Ovary (tissue), 9 donors: ENCODE measurements around the gene CMPK2. TPM values are rescaled to one million over a fixed set of nuclear protein-coding genes. Genes with fewer than 3 reads are reported as not detected.

Experiments used
- DNase-seq, 5 donors: peaks; one replicate each; pipeline ENCODE4 v3.0.0-alpha.2; 2019 to 2020
- H3K27ac ChIP-seq, 2 donors: fragments of 200-600 bp; one replicate each; pipeline versions ENCODE4 v1.5.1 to v1.8.0; 2019 to 2022
- H3K27me3 ChIP-seq: fragments of 200-600 bp; one replicate; pipeline ENCODE4 v1.8.0; 2022
- H3K36me3 ChIP-seq: fragments of 200-600 bp; sonication (generic); one replicate; pipeline ENCODE4 v1.5.1; 2019
- H3K4me1 ChIP-seq: one replicate; pipeline ENCODE4 v1.8.1; 2013; ENCODE audit warnings: mild to moderate bottlenecking, moderate library complexity; ENCODE audit not compliant: insufficient read depth
- H3K4me3 ChIP-seq: fragments of 200-600 bp; sonication (generic); one replicate; pipeline ENCODE4 v1.5.1; 2017
- H3K9me3 ChIP-seq, 2 donors: fragments of 200-600 bp in 1 of 2; sonication (generic) in 1 of 2; one replicate each; pipeline versions ENCODE4 v1.5.1 to v1.8.1; 2013 to 2019; ENCODE audit warnings: mild to moderate bottlenecking in 1 of 2, moderate library complexity in 1 of 2
- EP300 ChIP-seq: sonication (generic); formaldehyde crosslinking; IDR thresholded peaks from one replicate; pipeline ENCODE4 v1.6.1; 2017; ENCODE audit warnings: antibody characterized with exemption
- POLR2A ChIP-seq: fragments of 450-650 bp; IDR thresholded peaks from one replicate; pipeline ENCODE4 v1.6.1; 2017; ENCODE audit warnings: antibody characterized with exemption, mild to moderate bottlenecking, moderate library complexity
- WGBS, 3 donors: extraction: QIAGEN DNeasy Blood & Tissue Kit in 1 of 3; methylation state at CpG; one replicate each; pipeline versions ENCODE4 v1.1.5 to v1.1.7; 2013 to 2017; 5-methylcytosine and 5-hydroxymethylcytosine counted together
- intact Hi-C, 4 donors: fragments of 100-400 bp; cut with DNase I; formaldehyde crosslinking; loops; one replicate each; pipeline versions ENCODE4 v1.11.0 to v1.15.1; 2022 to 2023
- polyA plus RNA-seq, 2 donors: library from polyadenylated mRNA; stranded (reverse); fragments of 200-250 nt in 1 of 2; fragments of 350-450 nt in 1 of 2; fragmentation: Illumina TruSeq in 1 of 2; extraction: RNeasy Lipid Tissue Mini Kit (QIAGEN cat#74804) in 1 of 2; gene quantifications; one replicate each; pipeline ENCODE4 v1.2.3, GENCODE V29; 2013 to 2014
- total RNA-seq, 7 donors: library from RNA; depleted of rRNA in 2 of 7; stranded (reverse); fragments of >200 nt in 2 of 7; fragmentation: NEBNext Ultra II Directional in 3 of 7; extraction: Animal tissue kit (Norgen Biotek cat#: 25700) in 3 of 7; gene quantifications; one replicate each; pipeline versions ENCODE4 v1.1.0 to v1.2.4, GENCODE V29; 2016 to 2023
- TF ChIP-seq, protein P1 (sequence below), 3 donors: fragments of 450-650 bp in 2 of 3; fragments of 200-600 bp in 1 of 3; IDR thresholded peaks; one replicate each; pipeline versions ENCODE4 v1.5.1 to v1.8.0; 2016 to 2022; ENCODE audit warnings: antibody characterized with exemption in 3 of 3, mild to moderate bottlenecking in 1 of 3
- donor health status: DM: no; HTN: no; CAD: no; lungs with moderate emphysema.
- donor health status: DM: no; HTN: no; CAD: no.
- donor health status: Bipolar disorder and iron deficiency.
- donor health status: DM: yes; HTN: yes; CAD: no.
- donor health status: DM: no; HTN: no; CAD: no.
- donor health status: DM: yes; HTN: yes; CAD: no.

Gene CMPK2
- total and polyA plus RNA-seq, 9 donors: 2.7 to 11.5 (median 4.2) TPM

GRCh38 chr2:6833300-6833604, 32.5 kb downstream of the CMPK2 start:
- Histone ChIP-seq H3K27ac (no peak overlapping the region), H3K9me3 (no peaks in the 10 kb centered on the region), H3K4me1 (no peaks in the 10 kb centered on the region), H3K27me3 (no peaks in the 10 kb centered on the region), H3K4me3 (no peak overlapping the region), H3K36me3 (no peaks in the 10 kb centered on the region)
- 87 to 97% (median 88%) methylated on average over 2 of the region's 2 CpGs for WGBS, 3 donors
- no peak for DNase-seq
- TF ChIP-seq POLR2A: no peak
- TF ChIP-seq EP300: no peak
- TF ChIP-seq, protein P1, sequence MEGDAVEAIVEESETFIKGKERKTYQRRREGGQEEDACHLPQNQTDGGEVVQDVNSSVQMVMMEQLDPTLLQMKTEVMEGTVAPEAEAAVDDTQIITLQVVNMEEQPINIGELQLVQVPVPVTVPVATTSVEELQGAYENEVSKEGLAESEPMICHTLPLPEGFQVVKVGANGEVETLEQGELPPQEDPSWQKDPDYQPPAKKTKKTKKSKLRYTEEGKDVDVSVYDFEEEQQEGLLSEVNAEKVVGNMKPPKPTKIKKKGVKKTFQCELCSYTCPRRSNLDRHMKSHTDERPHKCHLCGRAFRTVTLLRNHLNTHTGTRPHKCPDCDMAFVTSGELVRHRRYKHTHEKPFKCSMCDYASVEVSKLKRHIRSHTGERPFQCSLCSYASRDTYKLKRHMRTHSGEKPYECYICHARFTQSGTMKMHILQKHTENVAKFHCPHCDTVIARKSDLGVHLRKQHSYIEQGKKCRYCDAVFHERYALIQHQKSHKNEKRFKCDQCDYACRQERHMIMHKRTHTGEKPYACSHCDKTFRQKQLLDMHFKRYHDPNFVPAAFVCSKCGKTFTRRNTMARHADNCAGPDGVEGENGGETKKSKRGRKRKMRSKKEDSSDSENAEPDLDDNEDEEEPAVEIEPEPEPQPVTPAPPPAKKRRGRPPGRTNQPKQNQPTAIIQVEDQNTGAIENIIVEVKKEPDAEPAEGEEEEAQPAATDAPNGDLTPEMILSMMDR (IDR thresholded peaks at IDR 0.05): no peak
- intact Hi-C loops: no loop called here

- DNase-seq: no peak
- Histone ChIP-seq H3K36me3 (no peaks in the 10 kb centered on the region), H3K4me3 (no peak overlapping the region), H3K4me1 (no peaks in the 10 kb centered on the region), H3K27ac (no peak overlapping the region), H3K9me3 (no peaks in the 10 kb centered on the region), H3K27me3 (no peaks in the 10 kb centered on the region)
- TF ChIP-seq, protein P1 (IDR thresholded peaks at IDR 0.05): no peak
- TF ChIP-seq POLR2A (no peak), EP300 (no peak)
- intact Hi-C loops: no loop called here
- 57 to 62% (median 59%) methylated on average over 2 of the region's 2 CpGs for WGBS, 3 donors
These were observed 33.0 kb downstream of the CMPK2 start for GRCh38 chr2:6832596-6833299.

DNA sequence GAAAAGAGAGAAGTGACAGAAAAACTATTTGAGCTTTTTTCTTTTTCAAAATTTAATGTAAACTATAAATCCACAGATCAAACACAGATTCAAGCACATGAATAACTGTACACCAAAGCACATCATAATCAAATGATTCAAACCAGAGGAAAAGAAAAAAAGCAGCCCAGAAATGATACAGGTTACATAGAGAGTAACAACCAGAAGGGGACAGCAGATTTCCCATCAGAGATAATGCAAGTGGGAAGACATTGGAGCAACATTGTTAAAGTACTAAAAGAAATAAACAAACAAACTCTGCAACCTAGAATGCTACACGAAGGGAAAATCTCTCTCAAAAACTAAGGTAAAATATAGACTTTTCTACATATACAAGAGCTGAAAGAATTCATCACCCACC, 34.5 kb downstream of the CMPK2 start:
- Histone ChIP-seq H3K9me3 (no peaks in the 10 kb centered on the region), H3K36me3 (no peaks in the 10 kb centered on the region), H3K27ac (no peak overlapping the region), H3K27me3 (no peaks in the 10 kb centered on the region), H3K4me3 (no peak overlapping the region), H3K4me1 (no peaks in the 10 kb centered on the region)
- no peak for TF ChIP-seq EP300
- DNase-seq: no peak
- 64 to 72% (median 72%) methylated on average over 1 of the region's 1 CpG for WGBS, 3 donors
- intact Hi-C loops: no loop called here

DNA sequence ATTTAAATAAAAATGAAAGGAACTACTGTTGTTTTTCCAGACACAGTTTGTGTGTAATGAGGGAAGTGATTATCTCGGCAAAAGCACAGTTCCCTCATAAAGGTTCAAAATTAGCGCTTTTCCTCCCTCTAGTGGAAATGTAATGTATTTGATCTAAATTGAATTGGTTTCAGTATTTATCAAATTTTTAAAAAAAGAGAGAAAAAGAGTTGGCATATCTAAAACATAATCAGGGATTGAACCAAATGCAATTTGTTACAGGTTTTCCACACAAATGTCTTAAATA, 37.5 kb downstream of the CMPK2 start:
- no peak for DNase-seq
- intact Hi-C loops: no loop called here
- H3K4me1 ChIP-seq: no peaks in the 10 kb centered on the region
- WGBS, 3 donors: 3 to 4% (median 3%) methylated on average over 2 of the region's 2 CpGs
- H3K27ac ChIP-seq: peak overlapping the region in 1 of 2 donors; percentile 7
- no peaks in the 10 kb centered on the region for H3K27me3 ChIP-seq
- H3K9me3 ChIP-seq: no peaks in the 10 kb centered on the region
- no peak overlapping the region for H3K4me3 ChIP-seq
- no peaks in the 10 kb centered on the region for H3K36me3 ChIP-seq
- TF ChIP-seq EP300: no peak
- TF ChIP-seq, protein P1 (IDR thresholded peaks at IDR 0.05): peak; percentile 29 to 43 (median 38)
- no peak for TF ChIP-seq POLR2A

DNA sequence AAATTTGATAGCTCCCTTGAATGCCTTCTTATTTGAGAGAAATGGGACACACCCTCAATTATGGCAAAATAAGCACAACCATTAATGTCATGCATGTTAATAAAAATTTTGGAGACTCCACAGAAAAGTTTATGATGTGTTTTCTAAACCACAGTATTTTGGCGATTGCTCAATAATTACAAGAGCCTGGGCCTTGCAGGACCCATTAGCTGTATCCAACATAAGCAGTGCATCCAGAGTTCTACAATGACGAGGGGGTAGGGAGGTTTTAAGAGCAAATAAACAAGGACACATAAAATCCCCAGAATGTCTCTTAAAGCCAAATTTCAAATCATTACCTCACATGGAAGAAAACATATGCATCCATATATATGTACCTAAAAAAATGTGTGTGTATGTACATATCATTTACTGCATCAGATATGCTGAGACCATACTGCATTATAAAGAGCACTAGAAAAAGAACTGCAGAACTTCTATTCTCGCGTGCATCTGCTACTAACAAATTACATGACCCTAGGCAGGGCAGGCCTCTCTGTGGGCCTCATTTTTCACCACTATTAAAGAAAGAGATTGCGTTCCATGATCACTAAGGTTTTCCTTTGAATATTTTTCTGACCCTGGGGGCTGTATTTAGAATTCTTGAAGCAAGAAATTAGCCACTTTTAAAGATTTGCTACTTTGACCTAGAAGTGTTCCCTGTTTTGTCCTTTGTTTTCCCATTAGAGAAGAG, 38.0 kb downstream of the CMPK2 start:
- 24 to 32% (median 27%) methylated on average over 5 of the region's 5 CpGs for WGBS, 3 donors
- no peak overlapping the region for H3K4me3 ChIP-seq
- intact Hi-C loops: no loop called here

More for the DNA sequence above, 38.0 kb downstream of the CMPK2 start:
- Histone ChIP-seq H3K4me1 (no peaks in the 10 kb centered on the region), H3K27me3 (no peaks in the 10 kb centered on the region), H3K9me3 (no peaks in the 10 kb centered on the region), H3K36me3 (no peaks in the 10 kb centered on the region), H3K27ac (peak overlapping the region in 1 of 2 donors; percentile 7)
- TF ChIP-seq POLR2A (no peak), EP300 (no peak)
- TF ChIP-seq, protein P1 (IDR thresholded peaks at IDR 0.05): no peak
- DNase-seq: no peak
